ENCODE measurements around the gene ZNF445. TPM values are rescaled to one million over a fixed set of nuclear protein-coding genes. Genes with fewer than 3 reads are reported as not detected.

The ZNF445 gene
- total RNA-seq, result 51.7 to 54.1 TPM (median 52.6 TPM) in 3 replicates

DNA sequence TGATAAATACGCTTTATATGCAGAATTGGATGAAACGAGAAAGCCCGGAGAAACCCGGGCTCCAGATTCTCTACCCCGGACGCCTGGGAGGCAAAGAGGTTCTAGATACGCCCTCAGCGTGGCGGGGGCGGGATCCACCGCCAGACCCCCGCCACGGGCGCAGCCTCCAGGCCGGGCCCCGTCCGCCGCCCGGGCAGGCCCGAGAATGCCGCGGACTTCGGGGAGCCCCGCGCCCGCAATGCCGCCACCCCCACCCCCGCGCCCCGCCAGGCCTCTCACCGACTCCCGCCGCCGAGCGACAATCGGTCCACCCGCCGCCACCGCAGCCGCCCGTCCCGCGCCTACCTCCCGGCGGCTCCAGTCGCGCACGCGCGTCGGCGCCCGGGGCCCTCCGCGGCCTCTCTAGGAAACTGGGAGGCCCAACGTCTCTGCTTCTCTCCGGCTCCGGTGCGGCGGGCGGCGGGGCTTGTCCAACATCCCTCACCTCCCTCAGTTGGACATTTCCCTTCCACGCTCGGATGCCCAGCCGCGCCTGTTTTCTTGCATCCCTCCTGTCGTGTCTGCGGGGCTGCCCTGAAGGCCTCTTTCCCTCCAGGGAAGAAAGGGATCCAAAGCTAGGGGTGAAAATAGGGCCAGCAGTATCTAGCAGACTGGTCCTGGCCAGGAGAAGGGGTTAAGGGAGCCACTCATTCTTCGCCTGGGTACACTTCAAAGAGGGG, at the start of gene ZNF445:
TSS of gene ZNF445 (minus strand) at position 359 of the 719 bp plus-strand sequence. CDS start 22,121 bp downstream, outside the sequence.
- H3K4me1 Mint-ChIP-seq, result peaks cover 34% of the 10 kb centered on the region
- H3K4me3 Mint-ChIP-seq, result peak within 1 kb of the TSS; percentile 97
- TF ChIP-seq, protein P1, sequence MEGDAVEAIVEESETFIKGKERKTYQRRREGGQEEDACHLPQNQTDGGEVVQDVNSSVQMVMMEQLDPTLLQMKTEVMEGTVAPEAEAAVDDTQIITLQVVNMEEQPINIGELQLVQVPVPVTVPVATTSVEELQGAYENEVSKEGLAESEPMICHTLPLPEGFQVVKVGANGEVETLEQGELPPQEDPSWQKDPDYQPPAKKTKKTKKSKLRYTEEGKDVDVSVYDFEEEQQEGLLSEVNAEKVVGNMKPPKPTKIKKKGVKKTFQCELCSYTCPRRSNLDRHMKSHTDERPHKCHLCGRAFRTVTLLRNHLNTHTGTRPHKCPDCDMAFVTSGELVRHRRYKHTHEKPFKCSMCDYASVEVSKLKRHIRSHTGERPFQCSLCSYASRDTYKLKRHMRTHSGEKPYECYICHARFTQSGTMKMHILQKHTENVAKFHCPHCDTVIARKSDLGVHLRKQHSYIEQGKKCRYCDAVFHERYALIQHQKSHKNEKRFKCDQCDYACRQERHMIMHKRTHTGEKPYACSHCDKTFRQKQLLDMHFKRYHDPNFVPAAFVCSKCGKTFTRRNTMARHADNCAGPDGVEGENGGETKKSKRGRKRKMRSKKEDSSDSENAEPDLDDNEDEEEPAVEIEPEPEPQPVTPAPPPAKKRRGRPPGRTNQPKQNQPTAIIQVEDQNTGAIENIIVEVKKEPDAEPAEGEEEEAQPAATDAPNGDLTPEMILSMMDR (IDR thresholded peaks at IDR 0.05; ENCODE audit: unreplicated experiment), result no peak
- peak within 1 kb of the TSS; percentile 97 for H3K27ac Mint-ChIP-seq
- DNase-seq (ENCODE audit: low spot score in 2 of 2, unreplicated experiment in 2 of 2), result peak; percentile 76 to 86
- no peaks in the 10 kb centered on the region for H3K27me3 Mint-ChIP-seq (ENCODE audit: low read depth)
- no peaks in the 10 kb centered on the region for H3K36me3 Mint-ChIP-seq
- no peaks in the 10 kb centered on the region for H3K9me3 Mint-ChIP-seq

DNA sequence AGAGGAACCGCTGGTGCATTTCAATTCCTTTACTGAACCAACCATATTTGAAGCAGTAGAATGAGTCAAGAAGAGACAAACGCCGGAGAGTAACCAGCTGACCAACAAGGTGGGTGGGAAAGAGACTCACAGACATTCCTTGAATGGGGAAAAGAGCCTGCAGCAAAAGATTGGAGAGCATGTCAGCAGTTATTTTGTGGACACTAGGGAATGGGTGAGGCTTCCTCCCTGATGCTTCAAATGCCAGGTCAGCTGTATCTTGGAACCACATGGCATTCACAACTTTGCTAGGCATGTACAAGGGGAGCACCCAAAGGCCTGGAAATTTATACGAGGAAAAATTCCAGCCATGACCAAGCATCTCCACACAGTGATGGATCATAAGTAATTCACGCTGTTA, 47.6 kb upstream of the ZNF445 start:
- Mint-ChIP-seq H3K4me1 (no peaks in the 10 kb centered on the region), H3K9me3 (no peaks in the 10 kb centered on the region), H3K27me3 (ENCODE audit: low read depth) (peaks cover 23% of the 10 kb centered on the region), H3K36me3 (no peaks in the 10 kb centered on the region), H3K27ac (no peak overlapping the region), H3K4me3 (no peak overlapping the region)
- TF ChIP-seq, protein P1 (IDR thresholded peaks at IDR 0.05; ENCODE audit: unreplicated experiment), result no peak
- DNase-seq (ENCODE audit: low spot score in 2 of 2, unreplicated experiment in 2 of 2), result no peak

DNA sequence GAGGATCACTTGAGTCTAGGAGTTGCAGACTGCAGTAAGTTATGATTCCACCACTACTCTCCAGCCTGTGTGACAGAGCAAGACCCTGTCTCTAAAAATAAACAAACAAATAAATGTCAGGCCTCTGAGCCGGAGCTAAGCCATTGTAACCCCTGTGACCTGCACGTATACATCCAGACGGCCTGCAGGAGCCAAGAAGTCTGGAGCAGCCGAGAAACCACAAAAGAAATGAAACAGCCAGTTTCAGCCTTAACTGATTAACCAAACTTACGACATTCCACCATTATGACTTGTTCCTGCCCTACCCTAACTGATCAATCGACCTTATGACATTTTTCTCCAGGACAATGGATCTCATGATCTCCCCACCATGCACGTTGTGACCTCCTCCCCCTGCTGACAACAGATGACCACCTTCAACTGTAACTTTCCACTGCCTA, 45.0 kb upstream of the ZNF445 start:
- DNase-seq (ENCODE audit: low spot score in 2 of 2, unreplicated experiment in 2 of 2), result no peak
- Mint-ChIP-seq H3K9me3 (no peaks in the 10 kb centered on the region), H3K36me3 (no peaks in the 10 kb centered on the region), H3K4me3 (no peak overlapping the region), H3K4me1 (no peaks in the 10 kb centered on the region), H3K27me3 (ENCODE audit: low read depth) (peaks cover 5% of the 10 kb centered on the region), H3K27ac (no peak overlapping the region)
- TF ChIP-seq, protein P1 (IDR thresholded peaks at IDR 0.05; ENCODE audit: unreplicated experiment), result no peak

DNA sequence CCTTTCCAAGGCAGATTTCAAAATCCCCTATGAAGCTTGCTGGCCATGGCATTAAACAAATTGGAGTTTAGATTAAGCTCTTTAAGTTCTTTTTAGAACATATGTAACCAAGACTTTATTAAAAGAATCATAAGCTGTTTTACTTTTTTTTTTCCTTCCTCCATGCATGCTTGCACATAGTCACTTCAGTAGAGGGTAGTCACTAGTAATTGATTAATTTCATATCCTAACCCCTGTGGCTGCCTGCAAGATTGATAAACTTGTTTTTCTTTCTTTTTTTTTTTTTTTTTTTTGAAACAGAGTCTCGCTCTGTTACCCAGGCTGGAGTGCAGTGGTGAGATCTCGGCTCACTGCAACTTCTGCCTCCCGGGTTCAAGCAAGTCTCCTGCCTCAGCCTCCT, 44.3 kb upstream of the ZNF445 start:
- TF ChIP-seq, protein P1 (IDR thresholded peaks at IDR 0.05; ENCODE audit: unreplicated experiment), result no peak
- no peaks in the 10 kb centered on the region for H3K9me3 Mint-ChIP-seq
- no peak for DNase-seq (ENCODE audit: low spot score in 2 of 2, unreplicated experiment in 2 of 2)
- H3K27ac Mint-ChIP-seq, result no peak overlapping the region
- peaks cover 2% of the 10 kb centered on the region for H3K27me3 Mint-ChIP-seq (ENCODE audit: low read depth)
- H3K4me3 Mint-ChIP-seq, result no peak overlapping the region
- no peaks in the 10 kb centered on the region for H3K4me1 Mint-ChIP-seq
- H3K36me3 Mint-ChIP-seq, result no peaks in the 10 kb centered on the region

DNA sequence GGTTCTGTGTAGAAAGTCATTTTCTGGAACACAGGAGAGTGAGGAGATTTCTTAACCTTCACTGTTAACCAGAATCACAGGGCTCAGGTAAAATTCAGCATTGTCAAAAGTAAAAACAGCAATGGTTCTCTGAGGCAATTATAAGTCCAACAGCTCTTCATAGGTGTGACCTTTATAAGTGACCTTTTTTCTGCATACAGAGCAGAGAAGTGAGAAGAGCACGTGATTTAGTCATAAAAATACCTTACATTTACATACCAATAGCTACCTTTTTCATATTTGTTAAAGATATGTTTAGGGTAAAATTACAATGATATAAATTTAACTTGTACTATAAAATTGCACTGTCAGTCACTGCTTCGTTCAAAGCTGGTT, 41.3 kb upstream of the ZNF445 start:
- Mint-ChIP-seq H3K27me3 (ENCODE audit: low read depth) (no peaks in the 10 kb centered on the region), H3K4me1 (no peaks in the 10 kb centered on the region), H3K27ac (no peak overlapping the region), H3K36me3 (no peaks in the 10 kb centered on the region), H3K4me3 (no peak overlapping the region), H3K9me3 (no peaks in the 10 kb centered on the region)
- no peak for DNase-seq (ENCODE audit: low spot score in 2 of 2, unreplicated experiment in 2 of 2)
- TF ChIP-seq, protein P1 (IDR thresholded peaks at IDR 0.05; ENCODE audit: unreplicated experiment), result no peak
